Measurements from ENCODE around the gene TDRD12.

Gene TDRD12

DNA sequence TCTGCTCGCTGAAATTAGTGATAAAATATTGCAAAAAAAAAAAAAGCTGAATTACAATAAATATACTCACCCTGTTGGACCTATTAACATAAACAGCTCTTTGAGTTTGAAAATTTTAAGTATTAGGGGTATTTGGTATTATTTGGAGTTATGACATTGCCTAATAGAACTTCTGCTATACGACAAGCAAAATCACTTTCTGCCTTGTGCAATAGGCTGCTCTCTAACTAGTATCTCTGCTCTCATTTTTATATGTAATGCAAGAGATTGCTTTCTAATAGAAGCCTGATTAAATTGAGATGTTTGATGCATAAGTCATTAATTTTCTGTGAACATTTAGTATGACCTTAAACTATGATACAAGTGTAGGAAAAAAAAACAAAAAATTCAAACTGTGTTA, 38.6 kb upstream of the TDRD12 start:
- Histone ChIP-seq H3K4me3 (ENCODE audit: low read depth, low read length) (no peak overlapping the region), H3K36me3 (ENCODE audit: control insufficient read depth in 2 of 2, insufficient read depth in 1 of 2, low read length in 2 of 2) (no peaks in the 10 kb centered on the region; a peak in 2 of 3 replicates), H3K9me3 (ENCODE audit: control insufficient read depth, insufficient read depth, low read depth, low read length) (no peaks in the 10 kb centered on the region), H3K27ac (ENCODE audit: extremely low read depth, low read depth, low read length) (no peak overlapping the region), H3K4me1 (ENCODE audit: control insufficient read depth, insufficient read depth, low read length) (peaks cover 5% of the 10 kb centered on the region)
- CTCF ChIA-PET: interaction anchor here (0.6 to 1.4 kb wide), 4 partner anchors 8 to 471 kb away, joined by 3 to 4 read pairs (median 4); partner anchors contain the start of gene PDCD5
- POLR2A ChIA-PET: interaction anchor here (0.6 to 2.6 kb wide), 4 partner anchors 11 to 1975 kb away, joined by 3 to 20 read pairs (median 4); partner anchors contain the start of gene NUDT19
- no peak for TF ChIP-seq ZNF530 (tag by site-specific recombination; IDR thresholded peaks at IDR 0.05; ENCODE audit: low read depth)
- peak; percentile 14; the same call in 1 of the 2 replicates for TF ChIP-seq PRDM1 (tag by site-specific recombination; IDR thresholded peaks at IDR 0.05)
- no peak for TF ChIP-seq ZNF621 (tag by site-specific recombination; IDR thresholded peaks at IDR 0.05)

DNA sequence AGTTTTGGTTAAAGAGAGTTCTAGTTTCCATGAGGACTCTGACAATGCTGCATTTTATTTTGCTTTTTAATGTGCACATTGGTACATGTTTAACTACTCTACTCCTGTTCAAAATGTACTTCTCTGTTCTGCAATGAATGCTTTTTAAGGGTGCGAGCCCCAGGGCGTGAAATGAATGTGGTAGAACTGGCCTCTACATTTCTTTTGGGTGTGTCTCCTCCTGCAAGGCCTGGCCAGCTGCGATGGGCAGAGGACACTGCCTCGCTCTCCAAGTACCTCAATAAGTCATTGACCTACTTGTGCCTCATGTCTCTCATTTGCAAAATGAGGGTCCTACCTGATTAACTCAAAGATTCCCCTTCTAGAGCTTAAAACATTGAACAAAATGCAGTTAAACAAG, 37.2 kb upstream of the TDRD12 start:
- H3K27ac ChIP-seq (ENCODE audit: extremely low read depth, low read depth, low read length): no peak overlapping the region
- no peaks in the 10 kb centered on the region; a peak in 2 of 3 replicates for H3K36me3 ChIP-seq (ENCODE audit: control insufficient read depth in 2 of 2, insufficient read depth in 1 of 2, low read length in 2 of 2)
- H3K9me3 ChIP-seq (ENCODE audit: control insufficient read depth, insufficient read depth, low read depth, low read length): no peaks in the 10 kb centered on the region
- TF ChIP-seq ZFP69B (tag by site-specific recombination; IDR thresholded peaks at IDR 0.05) (no peak), ZNF174 (tag by site-specific recombination; IDR thresholded peaks at IDR 0.05) (0 out of 2 replicates have a peak, but pooled peaks have one; percentile 2)
- ChIA-PET POLR2A (interaction anchor here (0.8 to 2.6 kb wide), 2 partner anchors 9 to 260 kb away, joined by 3 to 20 read pairs; partner anchors contain the start of gene NUDT19), CTCF (interaction anchor here (0.6 to 1.0 kb wide), 4 partner anchors 9 to 395 kb away, joined by 3 to 5 read pairs (median 3); partner anchors contain the start of gene NUDT19)
- peaks cover 3% of the 10 kb centered on the region; the same call in 1 of the 2 replicates for H3K4me1 ChIP-seq (ENCODE audit: control insufficient read depth, insufficient read depth, low read length)
- no peak overlapping the region for H3K4me3 ChIP-seq (ENCODE audit: low read depth, low read length)

DNA sequence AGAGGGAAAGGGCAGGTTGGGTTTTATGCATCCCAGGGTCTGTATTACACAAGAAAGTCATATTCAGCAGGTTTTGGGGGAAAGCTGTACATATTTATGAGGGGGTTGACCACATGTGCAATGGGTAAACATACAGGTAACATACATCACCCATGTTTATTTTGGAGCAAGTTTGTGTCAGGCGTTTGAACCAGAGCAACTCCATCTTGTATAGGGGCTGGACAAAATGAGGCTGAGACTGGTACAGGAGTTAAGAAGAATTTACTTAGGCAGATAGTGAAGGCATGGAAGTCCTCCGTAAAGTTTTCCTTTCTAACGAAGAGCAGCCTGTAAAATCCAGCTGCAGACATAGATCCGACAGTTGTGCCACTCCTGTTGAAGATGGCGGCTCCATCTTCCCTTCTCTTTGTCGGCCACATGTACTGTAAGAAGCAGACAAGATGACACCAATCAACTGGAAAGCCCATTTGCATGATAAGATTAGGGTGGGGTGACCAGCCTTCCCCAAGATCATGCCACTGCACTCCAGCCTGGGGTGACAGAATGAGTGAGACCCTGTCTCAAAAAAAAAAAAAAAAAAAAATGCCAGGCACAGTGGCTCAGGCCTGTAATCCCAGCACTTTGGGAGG, 32.6 kb upstream of the TDRD12 start:
- no peak overlapping the region for H3K27ac ChIP-seq (ENCODE audit: extremely low read depth, low read depth, low read length)
- ChIA-PET CTCF (interaction anchor here (0.5 to 2.4 kb wide), 2 partner anchors 9 to 291 kb away, joined by 3 to 15 read pairs; no protein-coding TSS in a partner anchor), POLR2A (no interaction called here)
- H3K4me1 ChIP-seq (ENCODE audit: control insufficient read depth, insufficient read depth, low read length): peaks cover 17% of the 10 kb centered on the region
- H3K9me3 ChIP-seq (ENCODE audit: control insufficient read depth, insufficient read depth, low read depth, low read length): no peaks in the 10 kb centered on the region
- no peak for TF ChIP-seq ZNF23 (tag by site-specific recombination; IDR thresholded peaks at IDR 0.05; ENCODE audit: borderline replicate concordance)
- TF ChIP-seq ZNF585B (tag by site-specific recombination; IDR thresholded peaks at IDR 0.05): 0 out of 2 replicates have a peak, but pooled peaks have one; percentile 9
- H3K36me3 ChIP-seq (ENCODE audit: control insufficient read depth in 2 of 2, insufficient read depth in 1 of 2, low read length in 2 of 2): no peaks in the 10 kb centered on the region; a peak in 1 of 3 replicates
- H3K4me3 ChIP-seq (ENCODE audit: low read depth, low read length): no peak overlapping the region

DNA sequence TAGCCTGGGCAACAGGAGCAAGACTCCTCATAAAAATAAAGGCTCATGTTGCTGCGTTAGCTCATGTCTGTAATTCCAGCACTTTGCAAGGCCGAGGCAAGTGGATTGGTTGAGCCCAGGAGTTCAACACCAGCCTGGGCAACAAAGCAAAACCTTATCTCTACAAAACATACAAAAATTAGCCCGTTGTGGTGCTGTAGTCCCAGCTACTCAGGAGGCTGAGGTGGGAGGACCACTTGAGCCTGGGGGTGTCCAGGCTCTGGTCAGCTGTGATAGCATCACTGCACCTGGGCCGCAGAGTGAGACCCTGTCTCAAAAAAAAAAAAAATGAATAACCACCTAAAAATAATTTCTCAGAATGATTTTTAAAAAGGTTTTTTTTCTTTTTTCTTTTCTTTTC, 31.9 kb upstream of the TDRD12 start:
- no peak for TF ChIP-seq ZNF555 (tag by site-specific recombination; conservative IDR thresholded peaks at IDR 0.05)
- no peak for TF ChIP-seq ZNF785 (tag by site-specific recombination; IDR thresholded peaks at IDR 0.05)
- TF ChIP-seq GLIS2 (tag by site-specific recombination; IDR thresholded peaks at IDR 0.05): no peak
- no peak for TF ChIP-seq ZNF302 (tag by site-specific recombination; IDR thresholded peaks at IDR 0.05; ENCODE audit: low read depth)
- no peak for TF ChIP-seq ZNF560 (tag by site-specific recombination; IDR thresholded peaks at IDR 0.05; ENCODE audit: borderline replicate concordance)
- TF ChIP-seq ZNF830 (tag by site-specific recombination; IDR thresholded peaks at IDR 0.05; ENCODE audit: low read depth): no peak
- TF ChIP-seq ZNF670 (tag by site-specific recombination; IDR thresholded peaks at IDR 0.05; ENCODE audit: low read depth): no peak
- TF ChIP-seq ZNF112 (tag by site-specific recombination; IDR thresholded peaks at IDR 0.05): no peak
- no peak for TF ChIP-seq ZNF473 (tag by site-specific recombination; IDR thresholded peaks at IDR 0.05)

More for the DNA sequence above, 31.9 kb upstream of the TDRD12 start:
- Histone ChIP-seq H3K4me3 (ENCODE audit: low read depth, low read length) (no peak overlapping the region), H3K36me3 (ENCODE audit: control insufficient read depth in 2 of 2, insufficient read depth in 1 of 2, low read length in 2 of 2) (peaks cover 0 to 2% of the 10 kb centered on the region in 2 experiments; a peak in 2 of 3 replicates), H3K27ac (ENCODE audit: extremely low read depth, low read depth, low read length) (no peak overlapping the region), H3K4me1 (ENCODE audit: control insufficient read depth, insufficient read depth, low read length) (peaks cover 17% of the 10 kb centered on the region), H3K9me3 (ENCODE audit: control insufficient read depth, insufficient read depth, low read depth, low read length) (no peaks in the 10 kb centered on the region)
- ChIA-PET CTCF (interaction anchor here (0.5 to 2.4 kb wide), 3 partner anchors 10 to 548 kb away, joined by 3 to 15 read pairs (median 4); no protein-coding TSS in a partner anchor), POLR2A (interaction anchor here (0.7 kb wide), 1 partner anchor 13 kb away, joined by 3 read pairs; no protein-coding TSS in a partner anchor)
